NOMO-1 treated with DMSO at 0.1 percent for 48 hours (cell line): ENCODE measurements around the gene ISCA2.

Experiments
- DNase-seq: peaks from one replicate; lab custom pipeline; 2025; ENCODE audit not compliant: unreplicated experiment; lab: John Stamatoyannopoulos, UW

ISCA2 gene

GRCh38 chr14:74482571-74482970 lies 11.0 kb upstream of the ISCA2 start:
- DNase-seq: no peak

DNA sequence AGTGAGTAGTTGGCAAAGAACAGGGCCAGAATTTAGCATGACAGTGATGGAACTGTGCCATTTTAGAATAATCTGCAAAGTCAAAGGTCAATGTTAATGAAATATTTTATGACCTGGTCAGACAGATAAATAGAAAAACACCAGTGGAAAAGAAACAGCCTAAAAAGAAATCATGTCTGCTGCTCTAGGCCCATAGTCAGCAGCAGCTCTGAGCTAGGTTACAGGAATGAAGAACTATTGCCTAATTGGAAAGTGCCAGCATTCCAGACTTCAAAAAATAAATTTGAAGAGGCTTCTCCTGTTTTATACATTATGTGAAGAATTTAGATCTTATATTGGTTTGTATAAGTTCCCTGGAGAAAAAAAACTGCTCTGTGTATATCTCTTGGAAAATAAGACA lies 10.2 kb upstream of the ISCA2 start:
- DNase-seq: no peak

GRCh38 chr14:74486164-74486563 lies 7.4 kb upstream of the ISCA2 start:
- no peak for DNase-seq

GRCh38 chr14:74488786-74489397 lies 4.7 kb upstream of the ISCA2 start:
- DNase-seq: peak; percentile 66

GRCh38 chr14:74490486-74490885 lies 3.1 kb upstream of the ISCA2 start:
- DNase-seq: no peak

GRCh38 chr14:74491956-74492775 lies 1.4 kb upstream of the ISCA2 start:
- DNase-seq: peak; percentile 44

- DNase-seq: no peak
Observed at GRCh38 chr14:74492776-74493342, 706 bp upstream of the ISCA2 start, which contains the start of gene NPC2. Gene NPC2, minus strand, starts transcription at chr14:74493305. Its CDS starts 31 bp downstream, at chr14:74493274.

DNA sequence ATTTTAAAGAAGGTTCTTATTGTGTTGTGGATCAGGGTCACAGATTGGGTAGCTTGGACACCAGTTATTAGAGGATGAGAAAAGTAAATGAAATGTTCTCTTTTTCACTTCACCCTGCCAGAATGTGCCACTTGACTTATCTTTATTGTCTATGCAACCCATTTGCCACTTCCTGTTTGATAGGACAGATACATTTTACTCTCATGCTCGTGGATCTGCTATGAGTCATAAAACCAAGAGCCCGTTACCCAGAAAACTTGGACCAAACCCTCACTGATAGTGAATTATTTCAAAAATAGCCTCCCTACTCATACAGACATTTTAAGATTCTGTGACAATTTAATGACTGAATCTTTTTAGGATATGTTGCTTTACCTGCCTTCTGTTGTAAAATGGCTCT lies 1.8 kb downstream of the ISCA2 start:
- peak; percentile 7 for DNase-seq

- no peak for DNase-seq
Observed at GRCh38 chr14:74500417-74501134, 7.0 kb downstream of the ISCA2 start.

DNA sequence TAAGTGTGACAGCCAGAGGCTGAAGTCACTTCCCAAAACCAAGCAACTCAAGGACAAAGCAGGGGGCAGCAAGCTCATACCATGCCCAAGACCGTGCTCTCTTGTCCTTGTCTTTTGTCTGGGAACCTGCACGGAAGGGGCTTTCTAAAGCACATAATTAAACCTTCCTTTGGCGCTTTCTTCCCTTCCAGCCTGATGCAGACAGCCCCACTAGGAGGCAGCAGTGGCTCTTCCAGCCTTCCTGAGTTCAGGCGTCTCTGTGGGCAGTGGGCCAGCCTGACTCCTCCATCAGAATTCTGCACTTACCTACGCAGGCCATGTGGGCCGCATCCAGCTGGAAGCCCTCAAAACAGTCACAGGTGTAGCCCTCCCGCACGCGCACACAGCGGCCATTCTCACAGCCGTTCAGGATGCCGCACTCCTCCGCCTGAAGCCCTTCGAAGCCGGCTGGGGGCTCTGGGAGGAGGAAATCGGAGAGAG lies 7.6 kb downstream of the ISCA2 start:
- no peak for DNase-seq

DNA sequence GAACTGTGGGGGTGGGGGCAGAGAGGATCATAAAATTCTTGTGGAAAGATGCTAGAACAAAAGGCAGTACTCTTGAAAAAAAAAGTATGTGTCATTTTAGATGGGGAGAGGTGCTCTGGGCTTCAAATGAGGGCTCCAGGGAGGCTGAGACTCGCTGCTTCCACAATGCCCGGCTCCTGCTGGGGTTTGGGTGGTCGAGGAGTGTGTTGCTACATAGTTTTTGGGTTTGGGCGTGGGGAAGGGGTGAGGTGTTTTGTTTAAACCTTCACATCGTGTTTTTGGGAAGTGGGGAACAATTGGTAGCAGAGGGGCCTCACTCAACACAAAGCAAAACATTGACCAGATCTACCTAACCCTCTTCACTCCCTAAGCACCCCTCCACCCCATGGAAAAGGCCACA lies 8.1 kb downstream of the ISCA2 start:
- DNase-seq: no peak

GRCh38 chr14:74502236-74503019 lies 8.9 kb downstream of the ISCA2 start:
- DNase-seq: peak; percentile 15

DNA sequence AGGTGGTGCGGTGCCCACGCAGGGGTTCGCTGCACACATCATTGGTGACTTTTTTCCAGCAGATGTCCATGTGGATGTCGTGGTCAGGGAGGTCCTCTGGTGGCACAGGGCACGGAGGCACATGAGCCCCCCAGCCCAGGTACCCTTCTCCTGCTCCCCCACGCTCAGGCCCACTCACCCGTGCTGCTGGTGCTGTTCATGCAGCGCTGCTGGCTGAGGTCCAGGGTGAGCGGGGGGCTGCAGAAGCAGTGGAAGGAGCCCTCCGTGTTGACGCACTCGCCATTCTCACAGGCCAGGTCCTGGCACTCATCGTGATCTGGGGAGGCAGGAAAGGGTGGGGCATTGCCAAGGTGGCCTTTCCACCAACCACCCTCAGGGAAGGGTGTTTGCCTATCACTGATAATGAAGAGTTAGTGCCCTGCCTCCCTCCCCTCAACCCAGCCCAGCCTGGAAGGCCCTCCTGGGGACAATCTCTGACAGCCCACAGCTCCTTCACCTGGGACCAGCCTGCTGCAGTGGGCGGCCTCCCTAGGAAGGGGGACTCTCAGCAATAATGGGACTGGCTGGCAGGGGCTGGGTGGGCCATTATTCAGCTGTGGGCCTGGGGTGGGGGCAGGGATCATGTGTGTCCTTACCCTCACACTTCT lies 9.8 kb downstream of the ISCA2 start:
- no peak for DNase-seq

DNA sequence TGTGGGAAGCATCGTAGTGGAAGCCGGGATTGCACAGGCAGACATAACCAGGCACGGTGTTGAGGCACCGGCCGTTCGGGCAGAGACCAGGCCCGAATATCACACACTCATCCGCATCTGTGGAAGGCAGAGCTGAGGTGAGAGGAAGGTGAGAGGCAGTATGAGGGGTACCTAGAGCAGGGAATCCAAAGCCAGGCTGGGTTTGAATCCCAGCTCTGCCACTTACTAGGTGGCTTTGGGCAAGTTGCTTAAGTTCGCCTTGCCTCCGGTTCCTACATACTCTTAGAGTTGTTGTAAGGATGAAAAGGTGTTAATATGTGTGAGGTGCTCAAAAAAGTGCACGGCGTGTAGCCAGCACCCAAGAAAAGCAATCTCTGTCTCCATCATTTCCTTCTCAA lies 10.4 kb downstream of the ISCA2 start:
- no peak for DNase-seq

- no peak for DNase-seq
Observed at GRCh38 chr14:74504412-74504811, 10.8 kb downstream of the ISCA2 start.

DNA sequence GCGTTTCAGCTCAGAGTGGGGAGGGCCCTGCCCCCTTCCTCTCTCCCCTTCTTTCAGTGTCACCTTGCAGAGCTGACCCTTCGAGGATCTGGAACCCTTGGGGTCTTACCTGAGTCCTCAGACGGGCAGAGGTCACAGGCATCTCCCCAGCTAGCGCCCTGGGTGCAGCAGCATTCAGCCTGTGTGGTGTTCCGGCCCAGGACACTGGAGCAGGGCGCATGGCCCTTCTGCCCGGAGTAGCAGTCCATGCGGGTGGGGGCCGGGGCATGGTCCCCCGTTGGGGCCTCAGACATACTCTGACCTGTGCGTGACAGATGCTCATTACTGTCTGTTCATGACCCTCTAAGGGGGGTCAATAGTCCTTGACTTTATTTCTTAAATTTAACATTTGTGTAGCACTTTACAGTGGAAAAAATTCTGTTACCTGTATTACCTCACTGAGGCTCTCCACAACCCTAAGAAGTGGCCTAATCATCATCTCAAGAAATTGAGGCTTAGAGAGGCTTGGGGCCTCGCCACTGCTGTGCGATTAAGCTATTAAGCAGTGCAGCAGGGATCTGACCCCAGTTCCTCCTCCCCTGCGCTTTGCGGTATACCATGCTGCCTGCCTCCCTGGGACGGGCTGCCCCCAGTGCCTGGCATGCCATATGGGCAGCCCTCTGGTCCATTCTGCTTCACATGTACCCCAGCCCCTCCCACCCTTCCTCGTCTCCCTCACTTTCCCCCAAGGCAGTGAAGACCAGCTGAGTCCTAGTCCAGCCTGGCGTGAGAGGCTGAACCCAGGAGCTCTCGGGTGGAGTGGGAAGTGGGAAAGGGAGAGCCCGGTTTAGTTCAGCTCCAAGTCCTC lies 11.5 kb downstream of the ISCA2 start:
- no peak for DNase-seq

DNA sequence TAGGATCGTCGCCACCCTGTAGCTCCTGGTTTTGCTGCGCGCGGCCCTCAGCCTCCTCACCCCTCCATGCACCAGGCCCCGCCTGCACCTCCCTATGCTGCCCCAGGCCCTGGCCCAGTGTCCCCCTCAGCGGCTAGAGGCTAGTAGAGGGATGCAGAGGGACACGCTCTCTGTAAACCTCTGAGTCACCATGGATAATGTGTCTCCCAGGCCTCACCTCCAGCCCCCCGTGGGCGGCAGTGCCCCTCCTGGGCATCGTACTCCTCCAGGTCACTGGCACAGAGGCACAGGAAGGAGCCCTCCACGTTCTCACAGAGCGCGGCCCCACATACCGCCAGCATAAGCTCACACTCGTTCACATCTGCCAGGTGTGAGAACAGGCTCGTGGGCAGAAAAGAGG lies 12.3 kb downstream of the ISCA2 start:
- DNase-seq: no peak

DNA sequence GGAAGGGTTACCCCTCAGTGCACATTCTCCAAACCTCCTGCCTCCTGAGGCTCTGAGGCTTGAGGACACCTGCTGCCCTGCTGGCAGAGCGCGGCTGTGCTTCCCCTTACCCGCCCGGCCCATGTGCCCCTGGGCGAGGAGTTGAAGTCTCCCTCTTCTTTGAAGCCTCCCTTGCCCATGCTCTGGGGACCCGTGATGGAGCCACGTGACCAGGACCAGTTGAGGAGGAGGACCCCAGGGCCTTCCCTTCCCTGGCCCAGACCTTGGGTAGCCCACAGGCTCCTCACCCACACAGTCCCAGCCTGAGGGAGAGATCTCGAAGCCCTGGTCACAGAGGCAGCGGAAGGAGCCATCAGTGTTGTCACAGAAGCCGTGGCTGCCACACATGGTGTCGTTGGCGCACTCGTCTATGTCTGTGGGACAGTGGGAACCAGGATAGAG lies 12.9 kb downstream of the ISCA2 start:
- DNase-seq: no peak

- DNase-seq: no peak
Observed at GRCh38 chr14:74507085-74507484, 13.5 kb downstream of the ISCA2 start.
